RWPE1 (cell line): ENCODE measurements around the gene PDLIM3.
"Not testable (repeated sequence)": the region's sequence is repeated elsewhere in the genome, so short reads cannot be mapped to it uniquely, and the experiment has no call there.

Experiments used
- CTCF ChIA-PET: fragments of 350-600 bp; sonication (Branson Sonifier 250); formaldehyde crosslinking; extraction: SDS; loops from one replicate; lab custom pipeline; 2021; lab: Yijun Ruan, JAX
- POLR2A ChIA-PET: fragments of 400-600 bp; formaldehyde crosslinking; extraction: SDS; loops from one replicate; lab custom pipeline; 2020; ENCODE audit warnings: antibody characterized with exemption; ENCODE audit not compliant: low non-redundant PET; lab: Yijun Ruan, JAX
- DNase-seq: peaks from one replicate; pipeline ENCODE4 v3.0.0; 2012; ENCODE audit warnings: low spot score
- H3K27ac ChIP-seq: fragments of 450-650 bp; 2 replicates; pipeline ENCODE4 v1.5.1; 2017
- CTCF ChIP-seq: fragments of 450-650 bp; conservative IDR thresholded peaks from 2 replicates; pipeline ENCODE4 v1.5.1; 2017; ENCODE audit warnings: low read depth, mild to moderate bottlenecking

Gene PDLIM3

GRCh38 chr4:185566972-185567371 lies 31.7 kb upstream of the PDLIM3 start:
- TF ChIP-seq CTCF, result no peak
- ChIA-PET CTCF (interaction anchor here (0.6 kb wide), 1 partner anchor 244 kb away, joined by 4 read pairs; no protein-coding TSS in a partner anchor), POLR2A (no interaction called here)
- no peak overlapping the region for H3K27ac ChIP-seq
- DNase-seq, result no peak

GRCh38 chr4:185566425-185566824 lies 31.1 kb upstream of the PDLIM3 start:
- POLR2A ChIA-PET, result no interaction called here
- no peak for TF ChIP-seq CTCF
- H3K27ac ChIP-seq, result no peak overlapping the region
- no peak for DNase-seq
- CTCF ChIA-PET, result no interaction called here

- DNase-seq, result no peak
- no peak for TF ChIP-seq CTCF
- ChIA-PET CTCF (interaction anchor here (0.6 kb wide), 1 partner anchor 561 kb away, joined by 3 read pairs; no protein-coding TSS in a partner anchor), POLR2A (no interaction called here)
- H3K27ac ChIP-seq, result no peak overlapping the region
Measured at GRCh38 chr4:185565696-185566095, 30.4 kb upstream of the PDLIM3 start.

- H3K27ac ChIP-seq, result no peak overlapping the region
- ChIA-PET CTCF (no interaction called here), POLR2A (no interaction called here)
- TF ChIP-seq CTCF, result no peak
- DNase-seq, result no peak
Measured at GRCh38 chr4:185564349-185564748, 29.0 kb upstream of the PDLIM3 start.

- POLR2A ChIA-PET, result no interaction called here
- CTCF ChIA-PET, result interaction anchor here (0.6 kb wide), 1 partner anchor 23 kb away, joined by 3 read pairs; no protein-coding TSS in a partner anchor
- DNase-seq, result no peak
- no peak overlapping the region for H3K27ac ChIP-seq
- no peak for TF ChIP-seq CTCF
Measured at GRCh38 chr4:185562531-185562930, 27.2 kb upstream of the PDLIM3 start.

GRCh38 chr4:185560316-185560715 lies 25.0 kb upstream of the PDLIM3 start:
- H3K27ac ChIP-seq, result peak overlapping the region; percentile 73
- ChIA-PET POLR2A (no interaction called here), CTCF (interaction anchor here (0.6 kb wide), 1 partner anchor 130 kb away, joined by 3 read pairs; no protein-coding TSS in a partner anchor)
- no peak for TF ChIP-seq CTCF
- no peak for DNase-seq

- DNase-seq, result peak; percentile 22
- no peak for TF ChIP-seq CTCF
- peak overlapping the region; percentile 73 for H3K27ac ChIP-seq
- CTCF ChIA-PET, result no interaction called here
- POLR2A ChIA-PET, result no interaction called here
Measured at GRCh38 chr4:185559915-185560281, 24.6 kb upstream of the PDLIM3 start.

- CTCF ChIA-PET, DNase-seq, POLR2A ChIA-PET: not testable (repeated sequence)
- H3K27ac ChIP-seq, result peak overlapping the region; percentile 73
Measured at GRCh38 chr4:185559251-185559914, 24.1 kb upstream of the PDLIM3 start.
